ENCODE data around the gene RASAL1.

The RASAL1 gene

GRCh38 chr12:113165521-113166450 lies 30.2 kb upstream of the RASAL1 start:
- H3K27me3 ChIP-seq (ENCODE audit: insufficient read depth, low read depth): no peaks in the 10 kb centered on the region
- H3K4me2 ChIP-seq: no peak overlapping the region
- H3K36me3 ChIP-seq (ENCODE audit: insufficient read depth): no peaks in the 10 kb centered on the region
- H3K4me1 ChIP-seq (ENCODE audit: low read depth, poor library complexity, severe bottlenecking): peaks cover 2% of the 10 kb centered on the region
- no peak overlapping the region for H2AFZ ChIP-seq (ENCODE audit: low read depth)
- H3K79me2 ChIP-seq (ENCODE audit: insufficient read depth, low read depth): no peaks in the 10 kb centered on the region
- H3K9ac ChIP-seq: no peak overlapping the region
- H3K27ac ChIP-seq: no peak overlapping the region
- TF ChIP-seq CTCF (conservative IDR thresholded peaks at IDR 0.05; ENCODE audit: low read depth, low read length): no peak
- no peaks in the 10 kb centered on the region for H4K20me1 ChIP-seq (ENCODE audit: insufficient read depth)
- no peak overlapping the region for H3K4me3 ChIP-seq (IDR thresholded peaks at IDR 0.05; ENCODE audit: insufficient read depth, low read depth, low read length)

GRCh38 chr12:113164014-113164413 lies 28.5 kb upstream of the RASAL1 start:
- Histone ChIP-seq H3K4me3 (IDR thresholded peaks at IDR 0.05; ENCODE audit: insufficient read depth, low read depth, low read length) (no peak overlapping the region), H3K9ac (no peak overlapping the region), H3K36me3 (ENCODE audit: insufficient read depth) (no peaks in the 10 kb centered on the region), H3K27me3 (ENCODE audit: insufficient read depth, low read depth) (no peaks in the 10 kb centered on the region), H2AFZ (ENCODE audit: low read depth) (no peak overlapping the region), H3K27ac (no peak overlapping the region), H3K79me2 (ENCODE audit: insufficient read depth, low read depth) (no peaks in the 10 kb centered on the region), H4K20me1 (ENCODE audit: insufficient read depth) (no peaks in the 10 kb centered on the region), H3K4me1 (ENCODE audit: low read depth, poor library complexity, severe bottlenecking) (no peaks in the 10 kb centered on the region), H3K4me2 (no peak overlapping the region)
- no peak for TF ChIP-seq CTCF (conservative IDR thresholded peaks at IDR 0.05; ENCODE audit: low read depth, low read length)

- H4K20me1 ChIP-seq (ENCODE audit: insufficient read depth): no peaks in the 10 kb centered on the region
- no peak overlapping the region for H3K4me3 ChIP-seq (IDR thresholded peaks at IDR 0.05; ENCODE audit: insufficient read depth, low read depth, low read length)
- H3K4me2 ChIP-seq: no peak overlapping the region
- H3K9ac ChIP-seq: no peak overlapping the region
- no peaks in the 10 kb centered on the region for H3K36me3 ChIP-seq (ENCODE audit: insufficient read depth)
- H2AFZ ChIP-seq (ENCODE audit: low read depth): no peak overlapping the region
- H3K27ac ChIP-seq: no peak overlapping the region
- H3K4me1 ChIP-seq (ENCODE audit: low read depth, poor library complexity, severe bottlenecking): no peaks in the 10 kb centered on the region
- H3K27me3 ChIP-seq (ENCODE audit: insufficient read depth, low read depth): no peaks in the 10 kb centered on the region
- TF ChIP-seq CTCF (conservative IDR thresholded peaks at IDR 0.05; ENCODE audit: low read depth, low read length): no peak
- no peaks in the 10 kb centered on the region for H3K79me2 ChIP-seq (ENCODE audit: insufficient read depth, low read depth)
These were observed 27.4 kb upstream of the RASAL1 start for GRCh38 chr12:113163030-113163360.

- Histone ChIP-seq H3K4me1 (ENCODE audit: low read depth, poor library complexity, severe bottlenecking) (no peaks in the 10 kb centered on the region), H3K4me3 (IDR thresholded peaks at IDR 0.05; ENCODE audit: insufficient read depth, low read depth, low read length) (no peak overlapping the region), H2AFZ (ENCODE audit: low read depth) (no peak overlapping the region), H3K27me3 (ENCODE audit: insufficient read depth, low read depth) (no peaks in the 10 kb centered on the region), H3K4me2 (no peak overlapping the region), H3K36me3 (ENCODE audit: insufficient read depth) (no peaks in the 10 kb centered on the region), H4K20me1 (ENCODE audit: insufficient read depth) (no peaks in the 10 kb centered on the region), H3K79me2 (ENCODE audit: insufficient read depth, low read depth) (no peaks in the 10 kb centered on the region), H3K27ac (no peak overlapping the region), H3K9ac (no peak overlapping the region)
- no peak for TF ChIP-seq CTCF (conservative IDR thresholded peaks at IDR 0.05; ENCODE audit: low read depth, low read length)
These were observed 26.8 kb upstream of the RASAL1 start for GRCh38 chr12:113162102-113163029.
